Tibial nerve (tissue), 4 donors: ENCODE results near the gene PTPRE. TPM values are rescaled to one million over a fixed set of nuclear protein-coding genes. Genes with fewer than 3 reads are reported as not detected.
A peak's percentile ranks its signal among the peaks of the same experiment; 100 is the strongest.

Experiments
- DNase-seq, 2 donors: peaks; one replicate each; pipeline ENCODE4 v3.0.0-alpha.2; 2019; ENCODE audit warnings: low spot score in 2 of 2
- H3K27ac ChIP-seq, 4 donors: fragments of 200-600 bp; sonication (generic) in 3 of 4; one replicate each; pipeline ENCODE4 v1.5.1; 2017 to 2019; ENCODE audit warnings: mild to moderate bottlenecking in 1 of 4
- H3K27me3 ChIP-seq, 2 donors: fragments of 200-600 bp; sonication (generic) in 1 of 2; one replicate each; pipeline versions ENCODE4 v1.5.1 to v1.6.0; 2017 to 2019
- H3K36me3 ChIP-seq, 3 donors: fragments of 200-600 bp; sonication (generic); one replicate each; pipeline ENCODE4 v1.5.1; 2018 to 2019
- H3K4me1 ChIP-seq, 4 donors: fragments of 200-600 bp; sonication (generic) in 3 of 4; one replicate each; pipeline ENCODE4 v1.5.1; 2017 to 2019
- H3K4me3 ChIP-seq, 4 donors: fragments of 200-600 bp; sonication (generic) in 3 of 4; one replicate each; pipeline ENCODE4 v1.5.1; 2017 to 2019; ENCODE audit warnings: mild to moderate bottlenecking in 1 of 4, moderate library complexity in 1 of 4
- H3K9me3 ChIP-seq, 4 donors: fragments of 200-600 bp; sonication (generic) in 3 of 4; one replicate each; pipeline ENCODE4 v1.5.1; 2017 to 2019
- CTCF ChIP-seq, 5 experiments: fragments of 200-600 bp in 3 of 5; fragments of 450-650 bp in 2 of 5; sonication (generic) in 3 of 5; IDR thresholded peaks; one replicate each; pipeline ENCODE4 v1.5.1; 2016 to 2019; ENCODE audit warnings: antibody characterized with exemption in 5 of 5, mild to moderate bottlenecking in 3 of 5, moderate library complexity in 2 of 5
- EP300 ChIP-seq, 2 donors: sonication (generic); formaldehyde crosslinking; IDR thresholded peaks; one replicate each; pipeline ENCODE4 v1.6.1; 2017; ENCODE audit warnings: antibody characterized with exemption in 2 of 2, mild to moderate bottlenecking in 1 of 2
- POLR2A ChIP-seq, 2 donors: fragments of 450-650 bp; IDR thresholded peaks; one replicate each; pipeline ENCODE4 v1.6.1; 2017; ENCODE audit warnings: antibody characterized with exemption in 2 of 2, mild to moderate bottlenecking in 2 of 2, moderate library complexity in 2 of 2
- WGBS, 2 donors: methylation state at CpG; one replicate each; pipeline ENCODE4 v1.1.5; 2018; 5-methylcytosine and 5-hydroxymethylcytosine counted together
- total RNA-seq, 4 donors: library from RNA; depleted of rRNA; stranded (reverse); fragments of >200 nt; gene quantifications; one replicate each; pipeline ENCODE4 v1.1.0, GENCODE V29; 2016

The PTPRE gene
- total RNA-seq, 4 donors from 2014 or later, result 19.0 to 38.1 (median 25.8) TPM

- peak in 1 of 2 donors; percentile 5 for DNase-seq
- peaks cover 0 to 38% (median 27%) of the 10 kb centered on the region in 4 donors for H3K4me1 ChIP-seq
- H3K27me3 ChIP-seq, result no peaks in the 10 kb centered on the region
- H3K4me3 ChIP-seq, result no peak overlapping the region
- no peaks in the 10 kb centered on the region for H3K9me3 ChIP-seq
- TF ChIP-seq CTCF (IDR thresholded peaks at IDR 0.05) (no peak), POLR2A (IDR thresholded peaks at IDR 0.05) (no peak), EP300 (IDR thresholded peaks at IDR 0.05) (no peak)
- H3K36me3 ChIP-seq, result peaks cover 0 to 52% (median 0%) of the 10 kb centered on the region in 3 donors
- WGBS, 2 donors, result 75 to 76% methylated on average over 14 of the region's 14 CpGs
- peak overlapping the region in 1 of 4 donors; percentile 87 for H3K27ac ChIP-seq
Measured at GRCh38 chr10:128061306-128062300, 154.7 kb downstream of the PTPRE start.

DNA sequence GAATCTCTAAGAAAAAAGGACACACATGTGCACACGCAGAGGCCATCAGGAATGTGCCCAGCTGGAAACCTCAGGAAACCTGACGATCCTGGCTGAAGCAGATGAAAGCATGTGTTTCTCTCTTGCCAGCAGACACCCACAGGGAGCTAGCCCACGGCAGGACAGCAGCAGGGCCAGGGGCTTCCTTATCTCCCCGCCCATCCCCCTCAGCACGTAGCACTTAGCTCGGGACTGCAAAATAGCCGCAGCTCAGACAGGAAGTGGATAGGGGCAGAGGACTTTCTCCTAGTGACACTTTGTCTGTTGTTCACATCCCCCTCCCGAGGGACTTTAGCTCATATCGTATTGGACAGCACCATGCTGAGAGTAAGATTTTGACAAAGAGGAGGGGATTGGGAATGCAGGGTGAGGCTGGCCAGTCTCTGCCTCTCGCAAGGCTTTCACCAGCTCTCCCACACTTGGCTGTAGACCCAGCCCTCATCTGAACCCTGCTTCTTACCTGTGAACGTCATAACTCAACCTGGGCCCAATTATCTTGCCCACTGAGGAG lies 155.5 kb downstream of the PTPRE start:
- Histone ChIP-seq H3K36me3 (peaks cover 0 to 52% (median 0%) of the 10 kb centered on the region in 3 donors), H3K27me3 (no peaks in the 10 kb centered on the region), H3K9me3 (no peaks in the 10 kb centered on the region), H3K4me3 (no peak overlapping the region), H3K4me1 (peaks cover 0 to 38% (median 27%) of the 10 kb centered on the region in 4 donors), H3K27ac (peak overlapping the region in 3 of 4 donors; percentile 55 to 87 (median 78))
- WGBS, 2 donors, result 34 to 39% methylated on average over 11 of the region's 11 CpGs
- TF ChIP-seq POLR2A (IDR thresholded peaks at IDR 0.05) (no peak), CTCF (IDR thresholded peaks at IDR 0.05) (no peak), EP300 (IDR thresholded peaks at IDR 0.05) (no peak)
- DNase-seq, result peak in 1 of 2 donors; percentile 5

GRCh38 chr10:128062881-128063563 lies 156.1 kb downstream of the PTPRE start:
- Histone ChIP-seq H3K4me3 (no peak overlapping the region), H3K27me3 (no peaks in the 10 kb centered on the region), H3K9me3 (no peaks in the 10 kb centered on the region), H3K27ac (peak overlapping the region in 3 of 4 donors; percentile 73 to 87 (median 78)), H3K4me1 (peaks cover 0 to 38% (median 27%) of the 10 kb centered on the region in 4 donors), H3K36me3 (peaks cover 0 to 58% (median 0%) of the 10 kb centered on the region in 3 donors)
- TF ChIP-seq POLR2A (IDR thresholded peaks at IDR 0.05) (no peak), EP300 (IDR thresholded peaks at IDR 0.05) (peak in 1 of 2 donors; percentile 51)
- WGBS, 2 donors, result 61 to 62% methylated on average over 19 of the region's 19 CpGs
- peak in 1 of 2 donors; percentile 10 for DNase-seq

DNA sequence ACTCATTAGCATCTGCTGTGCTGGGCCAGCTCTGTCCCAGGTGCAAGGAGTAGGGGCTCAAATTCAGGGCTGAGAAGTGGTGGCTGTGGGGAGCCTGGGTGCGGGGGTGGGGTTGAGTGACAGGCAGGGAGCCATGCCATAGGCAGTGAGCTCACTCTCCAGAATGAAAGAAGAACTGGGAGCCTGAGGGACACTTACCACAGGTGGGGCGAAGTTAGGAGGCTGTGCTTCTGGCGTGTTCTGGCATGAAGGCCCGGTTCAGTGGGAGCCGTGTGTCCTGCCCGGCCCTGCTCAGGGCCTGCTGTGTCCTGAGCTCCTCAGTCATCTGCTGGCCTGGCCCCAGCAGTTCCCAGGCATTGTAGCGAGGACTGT lies 156.8 kb downstream of the PTPRE start:
- Histone ChIP-seq H3K4me3 (no peak overlapping the region), H3K9me3 (no peaks in the 10 kb centered on the region), H3K27me3 (no peaks in the 10 kb centered on the region), H3K4me1 (peaks cover 0 to 38% (median 27%) of the 10 kb centered on the region in 4 donors), H3K27ac (peak overlapping the region; percentile 27 to 87 (median 76)), H3K36me3 (peaks cover 0 to 58% (median 0%) of the 10 kb centered on the region in 3 donors)
- WGBS, 2 donors, result 64 to 90% methylated on average over 7 of the region's 7 CpGs
- DNase-seq, result peak in 1 of 2 donors; percentile 4
- TF ChIP-seq CTCF (IDR thresholded peaks at IDR 0.05) (no peak), EP300 (IDR thresholded peaks at IDR 0.05) (no peak), POLR2A (IDR thresholded peaks at IDR 0.05) (no peak)
